Activated B cell treated with CpG ODN at 0.5 μM for 24 hours (primary cell): ENCODE data around the gene GEN1. TPM values are rescaled to one million over a fixed set of nuclear protein-coding genes. Genes with fewer than 3 reads are reported as not detected.

Experiments
- ATAC-seq: fragments of 200-7000 bp; cut with Tn5 transposase; one replicate; pipeline ENCODE4 v1.10.0; 2021; ENCODE audit warnings: low read depth, mild to moderate bottlenecking, moderate library complexity
- CTCF ChIA-PET: fragments of 350-600 bp; sonication (Branson Sonifier 250); formaldehyde crosslinking; loops from one replicate; lab custom pipeline; 2021; ENCODE audit warnings: antibody characterized with exemption; lab: Charles Lee
- POLR2A ChIA-PET: fragments of 350-600 bp; sonication (Branson Sonifier 250); formaldehyde crosslinking; loops from one replicate; lab custom pipeline; 2021; ENCODE audit warnings: antibody characterized with exemption; lab: Charles Lee
- DNase-seq: peaks from one replicate; pipeline ENCODE4 v3.0.0; 2022
- H3K27ac Mint-ChIP-seq: one replicate; pipeline ENCODE4 v1.8.0; 2020; ENCODE audit warnings: mixed read lengths
- H3K27me3 Mint-ChIP-seq: one replicate; pipeline ENCODE4 v1.8.0; 2021; ENCODE audit warnings: mixed read lengths
- H3K36me3 Mint-ChIP-seq: one replicate; pipeline ENCODE4 v1.8.0; 2021; ENCODE audit warnings: low read depth, mixed read lengths
- H3K4me1 Mint-ChIP-seq: one replicate; pipeline ENCODE4 v1.8.0; 2021; ENCODE audit warnings: mixed read lengths
- H3K4me3 Mint-ChIP-seq: one replicate; pipeline ENCODE4 v1.8.0; 2020; ENCODE audit warnings: mild to moderate bottlenecking, mixed read lengths
- H3K9me3 Mint-ChIP-seq: one replicate; pipeline ENCODE4 v1.8.0; 2020; ENCODE audit warnings: mixed read lengths
- CTCF ChIP-seq: fragments of 200-600 bp; IDR thresholded peaks from one replicate; pipeline ENCODE4 v1.8.0; 2022; ENCODE audit warnings: antibody characterized with exemption, mild to moderate bottlenecking
- intact Hi-C: fragments of 100-400 bp; cut with micrococcal nuclease; formaldehyde crosslinking; loops from one replicate; pipeline ENCODE4 v1.15.1; 2024
- total RNA-seq: library from RNA; stranded (reverse); gene quantifications from 2 replicates; pipeline ENCODE4 v1.2.3, GENCODE V29; 2022

The GEN1 gene
- total RNA-seq, 1 donor from 2014 or later, result 163 TPM

- no peak for TF ChIP-seq CTCF
- H3K36me3 Mint-ChIP-seq, result no peaks in the 10 kb centered on the region
- H3K4me3 Mint-ChIP-seq, result no peak overlapping the region
- ChIA-PET POLR2A (interaction anchor here (0.7 kb wide), 2 partner anchors 10 to 37 kb away, joined by 3 to 4 read pairs; partner anchors contain the start of genes GEN1 and SMC6), CTCF (interaction anchor here (1.1 kb wide), 1 partner anchor 37 kb away, joined by 3 read pairs; no protein-coding TSS in a partner anchor)
- H3K27me3 Mint-ChIP-seq, result no peaks in the 10 kb centered on the region
- DNase-seq (no peak), ATAC-seq (no peak)
- peaks cover 33% of the 10 kb centered on the region for H3K4me1 Mint-ChIP-seq
- intact Hi-C loops, result no loop called here
- no peaks in the 10 kb centered on the region for H3K9me3 Mint-ChIP-seq
- H3K27ac Mint-ChIP-seq, result no peak overlapping the region
Measured at GRCh38 chr2:17791121-17791816, 37.3 kb downstream of the GEN1 start.

- H3K27me3 Mint-ChIP-seq, result no peaks in the 10 kb centered on the region
- no peaks in the 10 kb centered on the region for H3K9me3 Mint-ChIP-seq
- no peak for DNase-seq
- POLR2A ChIA-PET, result interaction anchor here (0.7 kb wide), 1 partner anchor 10 kb away, joined by 3 read pairs; no protein-coding TSS in a partner anchor
- H3K4me1 Mint-ChIP-seq, result peaks cover 30% of the 10 kb centered on the region
- intact Hi-C loops, result no loop called here
- H3K4me3 Mint-ChIP-seq, result no peak overlapping the region
- CTCF ChIA-PET, result interaction anchor here (1.1 kb wide), 1 partner anchor 36 kb away, joined by 3 read pairs; no protein-coding TSS in a partner anchor
- no peaks in the 10 kb centered on the region for H3K36me3 Mint-ChIP-seq
- no peak overlapping the region for H3K27ac Mint-ChIP-seq
- ATAC-seq, result no peak
- TF ChIP-seq CTCF, result no peak
Measured at GRCh38 chr2:17791817-17792130, 37.8 kb downstream of the GEN1 start.

- no peak for DNase-seq
- intact Hi-C loops, result no loop called here
- ChIA-PET POLR2A (interaction anchor here (1.7 to 4.3 kb wide), 3 partner anchors 12 to 39 kb away, joined by 5 to 20 read pairs (median 6); partner anchors contain the start of genes GEN1 and SMC6), CTCF (interaction anchor here (0.7 kb wide), 1 partner anchor 35 kb away, joined by 3 read pairs; no protein-coding TSS in a partner anchor)
- Mint-ChIP-seq H3K36me3 (no peaks in the 10 kb centered on the region), H3K27me3 (no peaks in the 10 kb centered on the region), H3K27ac (no peak overlapping the region), H3K4me1 (peaks cover 29% of the 10 kb centered on the region), H3K9me3 (no peaks in the 10 kb centered on the region), H3K4me3 (no peak overlapping the region)
- TF ChIP-seq CTCF, result no peak
- ATAC-seq, result no peak
Measured at GRCh38 chr2:17792515-17792914, 38.6 kb downstream of the GEN1 start.

- Mint-ChIP-seq H3K27me3 (no peaks in the 10 kb centered on the region), H3K4me1 (peaks cover 26% of the 10 kb centered on the region), H3K27ac (peak overlapping the region; percentile 13), H3K9me3 (no peaks in the 10 kb centered on the region), H3K4me3 (no peak overlapping the region), H3K36me3 (no peaks in the 10 kb centered on the region)
- ATAC-seq, result no peak
- no peak for TF ChIP-seq CTCF
- no peak for DNase-seq
- intact Hi-C loops, result loop anchor here (1.0 kb wide), 1 partner anchor 11 kb away; no protein-coding TSS in a partner anchor
- ChIA-PET CTCF (interaction anchor here (0.7 kb wide), 1 partner anchor 34 kb away, joined by 3 read pairs; no protein-coding TSS in a partner anchor), POLR2A (interaction anchor here (1.7 to 4.3 kb wide), 3 partner anchors 12 to 39 kb away, joined by 5 to 20 read pairs (median 6); partner anchors contain the start of genes GEN1 and SMC6)
Measured at GRCh38 chr2:17793296-17793695, 39.4 kb downstream of the GEN1 start.

GRCh38 chr2:17793803-17794354, 39.9 kb downstream of the GEN1 start:
- Mint-ChIP-seq H3K9me3 (no peaks in the 10 kb centered on the region), H3K4me3 (no peak overlapping the region), H3K36me3 (no peaks in the 10 kb centered on the region), H3K27me3 (no peaks in the 10 kb centered on the region), H3K4me1 (peaks cover 26% of the 10 kb centered on the region), H3K27ac (no peak overlapping the region)
- ChIA-PET POLR2A (interaction anchor here (1.7 to 4.3 kb wide), 5 partner anchors 11 to 40 kb away, joined by 5 to 20 read pairs (median 6); partner anchors contain the start of genes GEN1 and SMC6), CTCF (no interaction called here)
- intact Hi-C loops, result loop anchor here (1.0 kb wide), 1 partner anchor 10 kb away; no protein-coding TSS in a partner anchor
- ATAC-seq (no peak), DNase-seq (no peak)
- TF ChIP-seq CTCF, result no peak
